Measurements from ENCODE around the gene PFKFB4.
"Not testable (repeated sequence)": the region's sequence is repeated elsewhere in the genome, so short reads cannot be mapped to it uniquely, and the experiment has no call there.

The PFKFB4 gene

GRCh38 chr3:48536116-48536515 lies 20.5 kb downstream of the PFKFB4 start:
- peak overlapping the region; percentile 12 for H3K27ac ChIP-seq
- H3K36me3 ChIP-seq = peaks cover 75% of the 10 kb centered on the region
- H3K4me3 ChIP-seq (ENCODE audit: low read depth in 1 of 2, low read length in 1 of 2) = no peak overlapping the region
- no peaks in the 10 kb centered on the region for H3K9me3 ChIP-seq
- TF ChIP-seq CTCF (IDR thresholded peaks at IDR 0.05) = no peak
- no peaks in the 10 kb centered on the region for H3K27me3 ChIP-seq
- H3K4me1 ChIP-seq (ENCODE audit: control insufficient read depth in 1 of 2, insufficient read depth in 1 of 2, low read depth in 1 of 2, low read length in 1 of 2) = peaks cover 39 to 40% of the 10 kb centered on the region in 2 experiments

- H3K36me3 ChIP-seq = peaks cover 72% of the 10 kb centered on the region
- H3K4me1 ChIP-seq (ENCODE audit: control insufficient read depth in 1 of 2, insufficient read depth in 1 of 2, low read depth in 1 of 2, low read length in 1 of 2) = peaks cover 44% of the 10 kb centered on the region in 2 experiments
- H3K27ac ChIP-seq = peak overlapping the region; percentile 82
- no peaks in the 10 kb centered on the region for H3K9me3 ChIP-seq
- H3K4me3 ChIP-seq (ENCODE audit: low read depth in 1 of 2, low read length in 1 of 2) = no peak overlapping the region
- no peaks in the 10 kb centered on the region for H3K27me3 ChIP-seq
- no peak for TF ChIP-seq CTCF (IDR thresholded peaks at IDR 0.05)
These were observed 21.0 kb downstream of the PFKFB4 start for GRCh38 chr3:48535578-48535977.

- no peaks in the 10 kb centered on the region for H3K27me3 ChIP-seq
- H3K36me3 ChIP-seq = peaks cover 60% of the 10 kb centered on the region
- TF ChIP-seq CTCF (IDR thresholded peaks at IDR 0.05) = no peak
- H3K4me3 ChIP-seq (ENCODE audit: low read depth in 1 of 2, low read length in 1 of 2) = peak overlapping the region; percentile 3 to 42
- H3K4me1 ChIP-seq (ENCODE audit: control insufficient read depth in 1 of 2, insufficient read depth in 1 of 2, low read depth in 1 of 2, low read length in 1 of 2) = peaks cover 70% of the 10 kb centered on the region in 2 experiments
- H3K9me3 ChIP-seq = no peaks in the 10 kb centered on the region
- peak overlapping the region; percentile 82 for H3K27ac ChIP-seq
These were observed 23.6 kb downstream of the PFKFB4 start for GRCh38 chr3:48532977-48533337.

- Histone ChIP-seq H3K4me3 (ENCODE audit: low read depth in 1 of 2, low read length in 1 of 2) (peak overlapping the region; percentile 3 to 42), H3K27ac (peak overlapping the region; percentile 82), H3K9me3 (no peaks in the 10 kb centered on the region), H3K36me3 (peaks cover 58% of the 10 kb centered on the region), H3K4me1 (ENCODE audit: control insufficient read depth in 1 of 2, insufficient read depth in 1 of 2, low read depth in 1 of 2, low read length in 1 of 2) (peaks cover 75 to 76% of the 10 kb centered on the region in 2 experiments), H3K27me3 (no peaks in the 10 kb centered on the region)
- no peak for TF ChIP-seq CTCF (IDR thresholded peaks at IDR 0.05)
These were observed 24.2 kb downstream of the PFKFB4 start for GRCh38 chr3:48532271-48532976.

GRCh38 chr3:48530701-48531100 lies 25.9 kb downstream of the PFKFB4 start:
- H3K9me3 ChIP-seq; H3K27me3 ChIP-seq; H3K4me3 ChIP-seq (ENCODE audit: low read depth in 1 of 2, low read length in 1 of 2): not testable (repeated sequence)
- peaks cover 82 to 83% of the 10 kb centered on the region in 2 experiments for H3K4me1 ChIP-seq (ENCODE audit: control insufficient read depth in 1 of 2, insufficient read depth in 1 of 2, low read depth in 1 of 2, low read length in 1 of 2)
- peak overlapping the region; percentile 84 for H3K27ac ChIP-seq
- peaks cover 47% of the 10 kb centered on the region for H3K36me3 ChIP-seq

GRCh38 chr3:48528754-48529153 lies 27.8 kb downstream of the PFKFB4 start:
- H3K4me1 ChIP-seq (ENCODE audit: control insufficient read depth in 1 of 2, insufficient read depth in 1 of 2, low read depth in 1 of 2, low read length in 1 of 2) = peaks cover 69 to 70% of the 10 kb centered on the region in 2 experiments
- peak overlapping the region; percentile 42 to 46 for H3K4me3 ChIP-seq (ENCODE audit: low read depth in 1 of 2, low read length in 1 of 2)
- H3K36me3 ChIP-seq = peaks cover 49% of the 10 kb centered on the region
- no peaks in the 10 kb centered on the region for H3K27me3 ChIP-seq
- no peaks in the 10 kb centered on the region for H3K9me3 ChIP-seq
- no peak for TF ChIP-seq CTCF (IDR thresholded peaks at IDR 0.05)
- H3K27ac ChIP-seq = peak overlapping the region; percentile 84

Data from neutrophil (primary cell).